CD4-positive, CD25-positive, alpha-beta regulatory T cell (primary cell): ENCODE data around the gene RHOD. TPM values are rescaled to one million over a fixed set of nuclear protein-coding genes. Genes with fewer than 3 reads are reported as not detected.
A peak's percentile ranks its signal among the peaks of the same experiment; 100 is the strongest.

Experiments used
- ATAC-seq, 2 donors: fragments of 150-1000 bp; cut with Tn5 transposase; one replicate each; pipeline ENCODE4 v1.10.0; 2021; ENCODE audit warnings: low read depth in 2 of 2, moderate number of reproducible peaks in 2 of 2, moderate library complexity in 1 of 2
- DNase-seq, 3 donors: peaks; one replicate each; pipeline versions ENCODE4 v3.0.0 to v3.0.0-alpha.2; 2012 to 2022; ENCODE audit warnings: mixed read lengths in 1 of 3
- H3K27ac ChIP-seq: one replicate; pipeline ENCODE4 v1.7.0; 2013; ENCODE audit warnings: mild to moderate bottlenecking, low read length; ENCODE audit not compliant: insufficient read depth, poor library complexity, severe bottlenecking
- H3K27me3 ChIP-seq: one replicate; pipeline ENCODE4 v1.7.0; 2013; ENCODE audit warnings: low read length; ENCODE audit not compliant: control insufficient read depth, insufficient read depth
- H3K36me3 ChIP-seq: one replicate; pipeline ENCODE4 v1.7.0; 2013; ENCODE audit warnings: mild to moderate bottlenecking, low read length, moderate library complexity; ENCODE audit not compliant: control insufficient read depth, insufficient read depth
- H3K4me1 ChIP-seq: 2 replicates; pipeline ENCODE4 v1.7.0; 2013; ENCODE audit warnings: mild to moderate bottlenecking, low read length; ENCODE audit not compliant: insufficient read depth, control insufficient read depth, poor library complexity, severe bottlenecking
- H3K4me3 ChIP-seq: one replicate; pipeline ENCODE4 v1.7.0; 2013; ENCODE audit warnings: low read depth, mild to moderate bottlenecking, low read length, moderate library complexity
- H3K9me3 ChIP-seq, 2 experiments: 1 replicate in 1 of 2; 2 replicates in 1 of 2; pipeline ENCODE4 v1.7.0; 2013; ENCODE audit warnings: low read length in 2 of 2, mild to moderate bottlenecking in 1 of 2, moderate library complexity in 1 of 2; ENCODE audit not compliant: control insufficient read depth in 2 of 2
- H3K27ac Mint-ChIP-seq, 3 donors: one replicate each; pipeline ENCODE4 v1.8.0; 2020 to 2022; ENCODE audit warnings: mild to moderate bottlenecking in 3 of 3, mixed read lengths in 3 of 3, moderate library complexity in 2 of 3
- H3K27me3 Mint-ChIP-seq: one replicate; pipeline ENCODE4 v1.8.0; 2022; ENCODE audit warnings: mild to moderate bottlenecking, mixed read lengths
- H3K36me3 Mint-ChIP-seq: one replicate; pipeline ENCODE4 v1.8.0; 2020; ENCODE audit warnings: mixed read lengths
- H3K4me1 Mint-ChIP-seq, 4 donors: one replicate each; pipeline ENCODE4 v1.8.0; 2020 to 2022; ENCODE audit warnings: mixed read lengths in 4 of 4, mild to moderate bottlenecking in 1 of 4
- H3K4me3 Mint-ChIP-seq, 4 donors: one replicate each; pipeline ENCODE4 v1.8.0; 2020 to 2022; ENCODE audit warnings: mild to moderate bottlenecking in 4 of 4, mixed read lengths in 4 of 4, moderate library complexity in 3 of 4
- H3K9me3 Mint-ChIP-seq, 7 donors: one replicate each; pipeline ENCODE4 v1.8.0; 2020 to 2022; ENCODE audit warnings: mixed read lengths in 7 of 7, mild to moderate bottlenecking in 3 of 7, moderate library complexity in 2 of 7
- polyA plus RNA-seq, 4 donors: library from polyadenylated mRNA; unstranded; fragments of 300-500 nt; fragmentation: Illumina TruSeq; gene quantifications; one replicate each; pipeline ENCODE4 v1.2.3, GENCODE V29; 2021
- total RNA-seq: library from RNA; stranded (reverse); gene quantifications from one replicate; pipeline ENCODE4 v1.2.3, GENCODE V29; 2022

Gene RHOD, protein sequence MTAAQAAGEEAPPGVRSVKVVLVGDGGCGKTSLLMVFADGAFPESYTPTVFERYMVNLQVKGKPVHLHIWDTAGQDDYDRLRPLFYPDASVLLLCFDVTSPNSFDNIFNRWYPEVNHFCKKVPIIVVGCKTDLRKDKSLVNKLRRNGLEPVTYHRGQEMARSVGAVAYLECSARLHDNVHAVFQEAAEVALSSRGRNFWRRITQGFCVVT
- total RNA-seq, result not detected
- under 1 TPM in 3 of 4 donors, not detected in 1; 0.63 to 0.78 (median 0.72) TPM for polyA plus RNA-seq

DNA sequence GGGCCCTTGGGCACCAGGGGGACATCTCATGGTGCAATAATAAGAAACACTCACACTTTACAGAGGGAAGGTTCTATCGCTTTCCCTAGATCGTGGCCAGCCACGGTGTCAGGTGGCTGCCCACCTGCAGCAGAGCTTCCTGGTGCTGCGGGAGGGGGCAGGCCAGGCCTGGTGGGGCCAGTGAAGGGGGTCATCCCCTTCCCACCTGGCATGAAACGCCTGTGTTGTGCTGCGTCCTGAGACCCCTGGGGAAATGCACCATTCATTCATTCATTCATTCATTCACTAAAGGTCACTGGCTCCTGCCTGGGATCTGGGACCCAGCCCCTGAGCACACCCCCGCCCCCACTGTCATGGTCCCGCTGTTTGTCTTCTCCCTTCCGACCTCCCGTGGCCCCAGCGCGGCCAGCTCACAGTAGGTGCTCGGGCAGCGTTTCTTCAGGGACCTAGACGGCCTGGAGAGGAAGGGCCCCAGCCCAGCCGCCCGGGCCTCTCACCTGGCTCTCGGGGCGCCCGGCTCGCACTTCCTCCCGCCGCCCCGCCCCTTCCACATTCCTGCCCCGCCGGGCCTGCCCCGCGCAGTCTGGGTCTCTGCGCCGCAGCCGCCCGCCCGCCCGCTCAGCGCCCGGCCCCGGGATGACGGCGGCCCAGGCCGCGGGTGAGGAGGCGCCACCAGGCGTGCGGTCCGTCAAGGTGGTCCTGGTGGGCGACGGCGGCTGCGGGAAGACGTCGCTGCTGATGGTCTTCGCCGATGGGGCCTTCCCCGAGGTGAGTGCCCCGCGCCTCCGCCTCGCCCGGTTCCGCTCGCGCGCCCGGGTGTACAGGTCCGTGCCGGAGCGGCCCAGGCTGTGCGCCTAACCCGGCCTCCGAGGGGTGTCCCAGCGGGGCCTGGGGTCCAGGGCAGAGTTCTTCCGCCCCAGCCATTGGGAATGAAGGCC is at the start of gene RHOD:
TSS of gene RHOD (plus strand) at position 581 of the 938 bp plus-strand sequence. CDS start at position 637, 56 bp downstream.
- Mint-ChIP-seq H3K9me3 (no peaks in the 10 kb centered on the region), H3K36me3 (no peaks in the 10 kb centered on the region), H3K27ac (peak within 1 kb of the TSS in 1 of 3 donors; percentile 46), H3K27me3 (peaks cover 11% of the 10 kb centered on the region), H3K4me3 (peak within 1 kb of the TSS in 3 of 4 donors; percentile 61 to 85 (median 68)), H3K4me1 (peaks cover 0 to 12% (median 8%) of the 10 kb centered on the region in 4 donors)
- ATAC-seq (peak; percentile 54 to 72), DNase-seq (peak in 2 of 3 donors; percentile 13 to 42)
- H3K4me3 ChIP-seq, result no peak within 1 kb of the TSS
- no peaks in the 10 kb centered on the region for H3K36me3 ChIP-seq
- no peaks in the 10 kb centered on the region for H3K9me3 ChIP-seq
- H3K4me1 ChIP-seq, result peaks cover 13% of the 10 kb centered on the region
- H3K27ac ChIP-seq, result no peak within 1 kb of the TSS
- H3K27me3 ChIP-seq, result no peaks in the 10 kb centered on the region

DNA sequence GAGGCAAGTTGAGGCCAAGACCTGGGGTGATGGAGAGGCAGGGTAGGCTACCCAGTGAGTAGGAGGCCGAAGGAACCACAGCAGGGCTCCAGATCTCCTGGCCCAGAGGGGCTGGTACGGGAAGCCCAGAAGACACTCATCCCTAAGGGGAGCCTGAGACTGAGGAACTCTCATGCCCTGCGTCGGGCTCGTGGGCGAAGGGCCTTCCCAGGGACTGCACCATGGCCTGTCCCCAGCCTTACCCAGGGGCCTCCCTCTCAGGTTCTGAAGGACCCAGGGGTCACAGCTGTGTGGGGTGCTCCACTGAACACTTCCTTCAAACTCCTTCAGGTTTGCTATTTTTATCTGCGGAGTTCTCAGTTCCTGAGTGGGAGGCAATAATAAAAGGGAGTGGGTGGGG is 49.5 kb upstream of the RHOD start:
- no peaks in the 10 kb centered on the region for H3K36me3 ChIP-seq
- Mint-ChIP-seq H3K4me1 (no peaks in the 10 kb centered on the region), H3K4me3 (no peak overlapping the region), H3K36me3 (no peaks in the 10 kb centered on the region), H3K27ac (no peak overlapping the region), H3K27me3 (no peaks in the 10 kb centered on the region), H3K9me3 (no peaks in the 10 kb centered on the region)
- ATAC-seq, result no peak
- H3K4me3 ChIP-seq, result no peak overlapping the region
- H3K9me3 ChIP-seq, result no peaks in the 10 kb centered on the region
- H3K27ac ChIP-seq, result no peak overlapping the region
- no peaks in the 10 kb centered on the region for H3K27me3 ChIP-seq
- no peak for DNase-seq
- H3K4me1 ChIP-seq, result no peaks in the 10 kb centered on the region

DNA sequence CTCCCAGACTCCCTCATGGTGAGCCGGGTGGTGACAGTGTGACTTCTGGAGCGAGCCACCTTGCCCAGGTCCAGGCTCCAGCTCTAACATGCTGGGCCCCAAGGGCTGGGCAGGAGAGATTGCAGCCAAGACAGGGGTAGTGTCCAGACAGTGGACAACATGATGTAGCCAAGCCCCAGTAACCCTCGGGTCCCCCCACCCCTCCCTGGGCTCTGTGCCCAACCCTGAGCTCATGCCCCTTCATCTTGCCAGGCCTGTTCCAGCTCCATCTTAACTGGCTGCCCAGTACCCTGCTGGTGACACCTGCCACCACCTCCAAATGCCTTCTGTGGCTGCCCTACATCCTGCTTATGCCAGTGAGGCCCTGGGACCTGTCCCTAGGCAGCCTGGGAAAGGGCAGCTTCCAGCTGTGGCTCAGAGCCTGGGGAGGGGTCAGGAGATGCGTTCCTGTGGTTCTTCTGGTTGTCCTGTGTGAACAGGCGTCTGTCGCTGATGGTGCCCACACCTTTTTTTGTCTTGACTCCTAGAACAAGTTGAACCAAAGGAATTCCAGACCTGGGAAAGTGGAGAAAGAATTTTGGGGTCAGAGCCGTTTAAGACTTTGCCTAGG is 46.2 kb upstream of the RHOD start:
- H3K27me3 ChIP-seq, result no peaks in the 10 kb centered on the region
- no peak overlapping the region for H3K27ac ChIP-seq
- Mint-ChIP-seq H3K36me3 (no peaks in the 10 kb centered on the region), H3K27ac (no peak overlapping the region), H3K27me3 (peaks cover 12% of the 10 kb centered on the region), H3K4me3 (no peak overlapping the region), H3K4me1 (no peaks in the 10 kb centered on the region), H3K9me3 (no peaks in the 10 kb centered on the region)
- DNase-seq (no peak), ATAC-seq (no peak)
- no peaks in the 10 kb centered on the region for H3K9me3 ChIP-seq
- H3K4me1 ChIP-seq, result no peaks in the 10 kb centered on the region
- no peaks in the 10 kb centered on the region for H3K36me3 ChIP-seq
- no peak overlapping the region for H3K4me3 ChIP-seq

DNA sequence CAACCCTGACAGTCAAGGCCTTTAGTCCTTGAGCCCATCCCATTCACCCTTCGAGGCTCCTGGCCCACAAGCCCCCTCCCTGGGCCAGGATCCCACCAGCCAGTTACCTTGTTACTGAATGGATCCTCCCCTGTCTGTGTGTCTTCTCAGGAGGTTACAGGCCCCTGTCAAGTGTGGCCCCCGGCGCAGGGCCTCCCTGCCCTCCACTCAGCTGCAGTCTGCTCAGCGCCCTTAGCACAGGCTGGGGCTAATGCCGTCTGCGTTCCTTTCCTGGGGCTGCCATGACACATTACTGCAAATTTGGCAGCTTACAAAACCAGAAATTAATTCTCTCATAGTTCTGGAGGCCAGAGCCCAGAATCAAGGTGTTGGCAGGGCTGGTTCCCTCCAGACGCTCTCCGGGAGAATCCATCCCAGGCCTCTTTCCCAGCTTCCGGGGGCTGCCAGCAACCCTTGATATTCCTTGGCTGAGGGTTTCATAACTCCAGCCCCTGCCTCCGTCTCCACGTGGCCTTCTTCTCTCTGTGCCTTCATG is 43.1 kb upstream of the RHOD start:
- H3K27me3 Mint-ChIP-seq, result peaks cover 20% of the 10 kb centered on the region
- H3K4me3 Mint-ChIP-seq, result no peak overlapping the region

DNA sequence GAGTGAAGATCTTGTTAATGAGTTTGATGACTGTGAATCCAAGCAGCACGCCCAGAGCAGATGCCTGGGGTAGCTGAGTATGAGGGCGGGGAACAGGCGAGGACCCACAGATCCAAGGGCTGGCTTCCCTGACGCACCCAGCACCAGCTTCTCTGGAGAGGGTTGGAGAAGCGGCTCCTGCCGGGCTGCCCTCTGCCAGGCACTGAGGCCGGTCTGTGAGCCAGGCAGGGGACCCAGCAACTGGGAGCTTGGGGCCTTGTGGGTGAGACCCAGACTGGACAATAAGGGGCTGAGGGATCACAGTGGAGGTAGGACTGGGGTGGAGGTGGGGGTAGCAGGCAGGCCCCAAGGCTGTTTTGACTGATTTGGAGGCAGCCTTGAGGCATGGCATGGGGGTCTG is 42.3 kb upstream of the RHOD start:
- H3K9me3 Mint-ChIP-seq, result peaks cover 0 to 3% (median 1%) of the 10 kb centered on the region in 7 donors
- H3K36me3 ChIP-seq, result no peaks in the 10 kb centered on the region
- ATAC-seq, result no peak
- no peaks in the 10 kb centered on the region for H3K4me1 ChIP-seq
- no peak for DNase-seq
- no peak overlapping the region for H3K27ac ChIP-seq
- H3K9me3 ChIP-seq, result no peaks in the 10 kb centered on the region
- H3K27ac Mint-ChIP-seq, result peak overlapping the region in 1 of 3 donors; percentile 6
- no peak overlapping the region for H3K4me3 Mint-ChIP-seq
- no peaks in the 10 kb centered on the region for H3K4me1 Mint-ChIP-seq
- H3K36me3 Mint-ChIP-seq, result no peaks in the 10 kb centered on the region
- H3K27me3 ChIP-seq, result peaks cover 2% of the 10 kb centered on the region
- peaks cover 22% of the 10 kb centered on the region for H3K27me3 Mint-ChIP-seq
- no peak overlapping the region for H3K4me3 ChIP-seq

More for the DNA sequence above, 43.1 kb upstream of the RHOD start:
- Histone ChIP-seq H3K9me3 (no peaks in the 10 kb centered on the region), H3K27me3 (peaks cover 2% of the 10 kb centered on the region), H3K27ac (no peak overlapping the region), H3K4me3 (no peak overlapping the region), H3K36me3 (no peaks in the 10 kb centered on the region), H3K4me1 (no peaks in the 10 kb centered on the region)
- Mint-ChIP-seq H3K36me3 (no peaks in the 10 kb centered on the region), H3K9me3 (no peaks in the 10 kb centered on the region), H3K27ac (no peak overlapping the region), H3K4me1 (no peaks in the 10 kb centered on the region)
- ATAC-seq, result no peak
- DNase-seq, result no peak

DNA sequence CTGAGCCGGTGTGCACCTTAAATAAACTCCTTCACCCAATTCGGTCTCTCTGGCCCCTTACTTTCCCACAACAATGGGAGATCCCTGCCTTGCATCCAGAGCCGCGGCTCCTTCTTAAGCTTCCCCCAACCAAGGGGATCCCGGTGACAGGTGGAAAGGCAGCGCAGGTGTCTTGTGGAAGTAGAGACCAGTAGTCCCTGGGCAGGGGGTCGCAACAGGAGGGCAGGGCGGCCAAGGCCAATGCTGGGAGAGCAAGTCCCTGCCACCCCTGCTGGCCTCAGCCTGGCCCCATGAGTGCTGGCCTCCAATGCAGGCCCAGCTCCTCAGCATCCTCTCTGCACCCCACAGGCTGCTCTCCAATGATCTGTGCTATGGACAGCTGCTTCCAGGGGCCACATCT is 41.6 kb upstream of the RHOD start:
- H3K27me3 Mint-ChIP-seq, result peaks cover 26% of the 10 kb centered on the region

DNA sequence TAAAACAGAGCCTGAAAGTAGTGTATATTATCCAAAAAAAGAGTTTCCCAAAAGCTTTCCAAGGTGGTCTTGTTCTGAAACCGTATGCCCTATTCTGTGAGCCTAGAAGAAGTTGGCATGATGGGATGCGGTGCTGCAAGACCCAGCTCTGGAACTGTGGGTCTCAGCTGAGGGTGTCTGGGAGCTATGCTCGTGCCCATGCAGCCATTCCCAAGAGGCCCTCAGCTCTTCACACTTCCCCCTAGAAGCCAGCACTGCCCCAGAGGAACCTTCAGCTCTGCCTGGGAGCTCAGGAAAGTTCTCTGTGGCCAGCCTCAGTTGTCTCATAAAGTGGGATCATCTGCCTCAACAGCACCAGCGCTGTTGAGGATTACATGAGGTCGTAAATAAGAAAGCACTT is 40.1 kb upstream of the RHOD start:
- H3K27me3 Mint-ChIP-seq, result peaks cover 35% of the 10 kb centered on the region

More for the DNA sequence above, 41.6 kb upstream of the RHOD start:
- ATAC-seq (no peak), DNase-seq (no peak)
- Histone ChIP-seq H3K27me3 (peaks cover 2% of the 10 kb centered on the region), H3K4me3 (no peak overlapping the region), H3K4me1 (no peaks in the 10 kb centered on the region), H3K9me3 (no peaks in the 10 kb centered on the region), H3K27ac (no peak overlapping the region), H3K36me3 (no peaks in the 10 kb centered on the region)
- H3K4me1 Mint-ChIP-seq, result no peaks in the 10 kb centered on the region
- peaks cover 0 to 4% (median 1%) of the 10 kb centered on the region in 7 donors for H3K9me3 Mint-ChIP-seq
- H3K4me3 Mint-ChIP-seq, result no peak overlapping the region
- H3K36me3 Mint-ChIP-seq, result no peaks in the 10 kb centered on the region
- no peak overlapping the region for H3K27ac Mint-ChIP-seq

More for the DNA sequence above, 40.1 kb upstream of the RHOD start:
- no peak overlapping the region for H3K4me3 Mint-ChIP-seq
- no peak overlapping the region for H3K27ac ChIP-seq
- H3K36me3 ChIP-seq, result no peaks in the 10 kb centered on the region
- no peaks in the 10 kb centered on the region for H3K9me3 ChIP-seq
- no peak overlapping the region for H3K27ac Mint-ChIP-seq
- peaks cover 2% of the 10 kb centered on the region for H3K27me3 ChIP-seq
- DNase-seq, result no peak
- peaks cover 0 to 4% (median 2%) of the 10 kb centered on the region in 7 donors for H3K9me3 Mint-ChIP-seq
- no peak for ATAC-seq
- H3K36me3 Mint-ChIP-seq, result no peaks in the 10 kb centered on the region
- no peaks in the 10 kb centered on the region for H3K4me1 ChIP-seq
- peaks cover 0 to 2% (median 0%) of the 10 kb centered on the region in 4 donors for H3K4me1 Mint-ChIP-seq
- H3K4me3 ChIP-seq, result no peak overlapping the region
